GM18519 (cell line): ENCODE results near the gene RUNX1.

Experiments
- ATAC-seq: cut with Tn5 transposase; IDR thresholded peaks from one replicate; pipeline ENCODE4 v1.9.1; 2021; ENCODE audit warnings: mild to moderate bottlenecking, moderate library complexity; ENCODE audit not compliant: unreplicated experiment, low FRiP score

The RUNX1 gene

DNA sequence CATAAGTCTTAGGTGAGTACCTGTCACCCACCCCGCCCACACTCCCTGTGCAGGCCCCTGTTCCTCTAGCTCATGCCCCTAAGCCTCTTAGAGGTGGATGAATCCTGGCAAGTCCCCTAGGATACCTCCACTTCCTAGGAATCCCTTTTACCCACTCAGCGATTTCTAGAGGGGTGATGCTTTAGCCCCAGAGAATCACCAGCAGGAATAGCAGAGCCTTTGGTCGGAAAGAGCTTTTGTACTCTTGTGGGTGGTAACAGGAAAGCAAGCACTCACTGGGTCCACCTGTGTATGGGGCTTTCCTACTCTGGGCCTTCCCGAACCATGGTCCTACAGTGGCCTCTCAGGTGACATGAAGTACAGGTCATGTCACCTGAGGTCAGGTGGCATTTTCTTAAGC, 207.9 kb downstream of the RUNX1 start:
- ATAC-seq, result no peak

DNA sequence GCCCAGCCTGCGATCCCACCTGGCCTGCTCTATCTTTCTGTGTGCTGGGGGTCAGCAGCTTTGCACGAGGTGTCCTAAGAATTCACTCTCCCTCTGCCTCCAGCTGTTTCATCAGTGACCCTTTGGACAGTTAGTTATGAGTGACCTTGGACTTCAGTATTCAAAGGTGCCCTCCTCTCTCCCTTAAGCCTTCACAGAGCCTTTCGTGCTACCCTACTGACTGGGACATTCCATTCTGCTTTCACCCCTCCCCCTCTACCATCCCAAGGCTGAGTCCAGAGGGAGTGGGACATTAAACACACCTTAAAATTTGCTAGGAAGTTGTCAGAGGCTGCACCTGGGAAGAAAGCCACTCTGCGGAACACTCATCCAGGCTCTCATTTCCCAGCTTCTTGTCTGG, 208.4 kb downstream of the RUNX1 start:
- ATAC-seq, result no peak

DNA sequence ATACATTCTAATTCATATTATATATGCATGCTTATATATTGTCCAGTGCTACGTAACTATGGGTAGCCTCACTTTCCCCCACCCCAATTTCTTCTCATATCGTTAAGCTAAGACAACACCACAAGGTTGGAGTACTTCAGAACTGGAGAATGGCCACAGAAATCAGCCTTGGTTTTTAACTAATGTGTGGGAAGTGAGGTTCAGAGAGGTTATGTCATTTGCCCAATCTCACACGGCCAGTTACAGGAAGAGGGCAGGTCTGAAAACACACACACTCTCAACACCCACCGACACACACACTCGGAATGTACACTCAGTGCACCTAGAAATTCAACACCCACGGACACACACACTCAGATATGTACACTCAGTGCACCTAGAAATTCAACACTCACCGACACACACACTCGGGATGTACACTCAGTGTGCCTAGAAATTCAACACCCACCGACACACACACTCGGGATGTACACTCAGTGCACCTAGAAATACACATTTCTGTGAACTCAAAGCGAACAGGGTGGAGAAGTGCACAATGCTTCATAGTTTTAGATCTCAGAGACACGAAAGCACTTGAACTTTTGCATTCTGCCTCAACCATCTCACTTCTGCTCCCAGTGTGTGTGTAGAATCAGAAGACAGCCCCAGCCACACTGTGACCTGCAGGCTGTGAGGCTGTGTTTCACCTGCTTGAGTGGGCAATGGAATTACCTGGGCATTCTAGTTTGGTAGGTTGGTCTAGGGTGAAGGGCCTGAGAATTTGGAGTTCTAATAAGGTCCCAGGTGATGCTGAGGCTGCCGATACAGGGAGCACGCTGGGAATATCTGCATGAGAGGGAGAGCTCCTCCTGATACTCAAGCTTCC, 209.9 kb downstream of the RUNX1 start:
- no peak for ATAC-seq

DNA sequence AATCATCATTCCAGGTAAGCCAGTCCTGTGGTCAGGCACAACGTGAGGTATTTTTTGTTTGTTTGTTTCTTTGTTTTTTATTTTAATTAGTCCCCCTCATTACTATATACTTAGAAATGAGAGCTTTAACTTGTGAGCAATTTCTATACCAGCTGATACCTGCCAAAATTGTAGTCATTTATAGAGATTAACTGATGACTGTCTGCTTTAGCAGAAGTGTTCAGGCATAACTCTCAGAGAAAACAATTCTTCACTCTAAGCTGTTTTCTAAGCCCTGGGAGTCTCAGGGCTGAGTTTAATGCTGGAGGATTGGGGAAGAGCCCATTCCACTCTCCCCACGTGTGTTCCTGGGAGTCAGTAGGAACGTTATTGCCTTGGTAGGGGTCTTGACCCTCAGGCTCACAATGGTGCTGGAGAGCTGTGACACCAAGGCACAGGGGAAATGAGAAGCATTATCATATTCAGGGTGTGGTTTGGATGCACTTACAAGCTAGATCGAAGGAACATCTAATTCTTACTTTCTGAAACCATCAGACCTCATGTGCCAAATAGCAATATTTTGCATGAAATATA, 212.1 kb downstream of the RUNX1 start:
- ATAC-seq, result no peak

DNA sequence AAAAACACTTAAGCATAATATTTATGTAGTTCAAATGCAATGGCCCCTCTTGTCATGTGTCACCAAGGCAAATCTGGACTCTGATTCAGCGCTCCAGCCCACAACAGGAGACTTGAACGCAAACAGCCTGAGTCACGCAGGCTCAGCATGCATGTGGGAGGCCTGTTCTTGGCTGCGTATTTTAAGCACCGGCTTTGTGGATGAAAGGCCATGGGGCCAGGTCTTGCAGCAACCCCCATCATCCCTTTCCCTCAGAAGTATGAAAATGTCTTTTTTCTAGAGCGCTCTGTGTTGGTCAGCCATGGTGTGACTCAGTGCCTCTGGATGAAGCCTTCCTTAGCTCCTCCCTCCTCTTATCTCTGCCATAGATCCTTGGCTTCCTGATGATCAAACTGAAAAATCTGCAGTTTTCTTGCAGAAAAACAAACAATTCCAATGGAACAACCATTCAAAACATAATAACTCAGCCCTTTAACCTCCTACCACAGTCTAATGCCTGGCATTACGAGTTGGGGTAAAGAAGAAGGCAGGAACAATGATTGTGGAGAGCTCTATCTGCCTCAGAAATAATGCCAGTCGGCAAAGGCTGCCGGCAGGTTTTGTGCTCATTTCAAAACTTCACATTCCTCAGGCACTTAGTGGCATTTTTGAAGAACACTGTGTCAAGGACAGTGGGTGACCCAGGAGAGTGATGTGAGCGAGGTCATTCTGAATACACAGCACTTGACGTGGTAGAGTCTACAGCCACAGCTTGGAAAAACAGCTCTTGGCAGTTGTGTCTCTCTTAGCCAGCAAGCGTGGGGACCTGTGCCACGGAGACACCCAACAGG, 212.8 kb downstream of the RUNX1 start:
- no peak for ATAC-seq

DNA sequence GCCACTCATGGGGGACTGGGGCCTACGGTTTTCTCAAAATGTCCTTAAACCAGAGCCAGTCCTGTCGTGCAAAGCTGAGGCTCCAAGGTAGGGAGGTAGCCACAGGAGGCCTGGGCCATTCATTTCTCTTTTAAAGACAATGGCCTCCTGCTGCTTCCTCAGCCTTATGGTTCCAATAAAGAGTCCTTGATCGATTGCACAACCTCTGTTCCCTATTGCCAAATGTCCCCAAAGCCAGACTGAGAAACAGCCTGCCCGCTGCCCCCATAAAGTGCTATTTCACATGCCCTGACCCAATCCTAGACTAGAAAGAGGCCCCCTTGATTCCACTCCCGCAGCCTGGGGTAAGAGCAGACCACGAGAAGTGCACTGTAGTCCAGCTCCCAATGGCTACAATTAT, 213.6 kb downstream of the RUNX1 start:
- ATAC-seq, result no peak

DNA sequence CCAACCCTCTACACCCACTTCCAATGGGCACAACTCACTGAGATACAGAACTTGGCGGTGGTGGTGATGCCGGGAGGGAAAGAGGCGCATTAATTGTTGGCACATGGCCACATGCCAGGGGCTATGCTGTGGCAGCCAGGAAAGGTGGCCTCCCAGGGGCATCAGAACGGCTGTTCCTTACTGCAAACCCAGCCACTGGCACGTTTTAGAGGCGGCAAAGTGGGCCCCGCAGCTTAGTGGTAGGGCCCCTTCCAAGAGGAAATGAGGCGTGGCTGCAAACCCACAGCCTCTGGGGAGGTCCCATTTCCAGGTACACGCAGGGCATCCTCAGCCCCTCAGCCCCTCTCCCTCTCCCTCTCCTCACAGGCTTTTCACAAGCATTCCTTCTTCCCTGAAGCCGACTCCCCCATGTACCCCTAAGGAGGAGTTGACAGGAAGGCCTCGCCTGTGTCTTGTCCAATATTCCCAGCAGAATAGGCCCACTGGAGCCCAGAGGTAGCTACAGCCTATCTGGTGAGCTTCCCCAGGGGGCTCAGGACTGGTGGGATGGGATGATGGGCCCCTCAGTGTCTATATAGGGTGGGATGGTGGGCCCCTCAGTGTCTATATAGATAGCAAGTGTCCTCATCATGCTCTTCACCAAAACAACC, 214.1 kb downstream of the RUNX1 start:
- ATAC-seq, result no peak

DNA sequence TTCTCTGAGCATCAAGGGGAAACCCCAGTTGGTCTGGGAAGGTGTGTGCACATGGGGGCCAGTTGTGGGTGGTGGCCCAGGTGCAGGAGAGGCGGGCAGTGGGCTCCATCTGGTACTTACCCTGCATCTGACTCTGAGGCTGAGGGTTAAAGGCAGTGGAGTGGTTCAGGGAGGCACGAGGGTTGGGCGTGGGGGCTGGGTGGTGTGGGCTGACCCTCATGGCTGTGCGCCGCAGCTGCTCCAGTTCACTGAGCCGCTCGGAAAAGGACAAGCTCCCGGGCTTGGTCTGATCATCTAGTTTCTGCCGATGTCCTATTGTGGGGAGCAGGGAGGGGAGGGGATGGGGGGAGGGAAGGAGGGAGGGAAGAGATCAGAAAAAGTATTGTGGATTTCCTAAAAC, 214.8 kb downstream of the RUNX1 start:
- no peak for ATAC-seq

DNA sequence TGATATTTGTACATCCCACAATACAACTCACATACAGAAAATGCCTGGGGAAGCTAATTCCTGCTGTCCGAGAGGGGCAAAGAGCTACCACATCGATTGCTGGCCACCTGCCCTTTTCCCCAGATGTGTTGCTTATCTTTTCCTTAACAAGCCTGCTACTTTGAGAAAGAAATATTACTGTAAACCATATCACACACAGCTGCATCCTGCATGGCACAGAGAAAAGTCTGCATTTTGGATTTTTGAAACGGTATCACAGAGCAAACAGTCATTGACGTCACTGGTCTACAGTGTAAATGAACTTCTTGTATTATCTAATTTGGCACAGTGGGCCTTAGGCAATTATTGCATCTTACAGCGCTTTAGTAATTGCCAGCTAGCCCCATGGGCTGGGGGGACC, 215.6 kb downstream of the RUNX1 start:
- ATAC-seq, result no peak

DNA sequence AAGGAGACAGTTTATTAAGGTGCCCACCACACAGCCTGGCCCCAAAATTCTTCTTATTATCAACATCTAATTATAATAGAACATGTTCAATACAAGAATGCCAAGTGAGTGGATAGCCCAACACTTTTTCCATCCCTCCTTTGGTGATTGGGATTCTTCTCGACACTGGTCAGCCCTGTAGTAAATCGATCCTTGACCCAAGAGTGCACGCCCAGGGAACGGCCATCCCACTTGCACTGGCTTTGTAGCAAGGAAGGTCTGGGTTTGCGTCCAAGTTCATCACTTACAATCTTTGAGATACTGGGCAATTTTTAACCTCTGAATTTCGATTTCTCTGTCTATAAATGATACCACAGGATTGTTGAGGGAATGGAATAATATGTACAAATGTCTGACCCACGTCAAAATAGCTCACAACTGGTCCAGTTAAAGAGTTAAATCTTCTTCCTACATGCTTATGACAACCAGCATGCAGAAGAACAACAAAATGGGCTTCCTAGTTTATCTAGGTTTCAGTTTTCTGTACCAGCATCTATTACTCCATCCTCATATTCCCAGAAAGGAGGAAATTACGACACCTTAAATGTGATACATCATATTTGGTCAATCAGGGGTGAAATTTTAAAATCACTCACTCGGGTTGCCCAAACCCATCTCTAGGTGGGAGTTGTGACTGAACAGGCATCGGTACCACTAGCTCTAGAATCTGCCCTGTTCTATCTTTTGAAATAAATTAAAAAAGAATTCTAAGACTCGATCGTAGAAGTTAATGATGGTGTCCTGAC, 218.5 kb downstream of the RUNX1 start:
- no peak for ATAC-seq

DNA sequence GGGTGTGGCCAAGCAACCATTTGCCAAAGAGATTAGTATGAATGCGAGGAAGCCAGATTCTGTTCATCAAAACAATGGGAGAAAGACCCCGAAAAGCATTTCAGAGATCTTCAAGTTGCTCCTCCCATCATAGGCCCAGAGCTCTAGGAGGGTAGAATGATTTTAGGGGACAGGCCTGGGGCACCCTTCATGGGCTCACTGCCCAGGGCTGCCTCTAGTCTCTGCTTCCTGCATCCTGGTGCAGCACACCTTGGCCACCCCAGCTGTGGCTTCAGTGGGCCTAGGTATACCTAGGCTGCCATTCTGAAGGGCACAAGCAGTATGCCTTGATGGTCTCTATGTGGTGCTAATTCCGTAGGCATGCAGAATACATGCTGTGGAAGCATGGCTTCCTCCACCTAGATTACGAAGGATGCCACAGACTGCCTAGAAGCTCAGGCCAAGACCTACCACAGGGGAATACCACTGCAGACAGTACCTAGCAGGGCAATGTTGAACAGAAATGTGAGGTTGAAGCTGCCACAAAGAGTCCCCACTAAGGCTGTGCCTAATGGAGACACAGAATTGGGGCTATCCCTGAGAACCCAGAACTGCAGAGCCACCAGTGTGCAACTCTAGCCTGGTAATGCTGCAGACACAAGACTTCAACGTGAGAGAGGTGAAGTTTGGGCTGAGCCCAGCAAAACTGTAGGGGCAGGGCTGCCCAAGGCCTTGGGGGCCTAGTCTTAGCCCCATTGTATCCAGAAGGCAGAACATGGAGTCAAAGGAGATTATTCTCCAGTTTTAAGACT, 221.5 kb downstream of the RUNX1 start:
- no peak for ATAC-seq

DNA sequence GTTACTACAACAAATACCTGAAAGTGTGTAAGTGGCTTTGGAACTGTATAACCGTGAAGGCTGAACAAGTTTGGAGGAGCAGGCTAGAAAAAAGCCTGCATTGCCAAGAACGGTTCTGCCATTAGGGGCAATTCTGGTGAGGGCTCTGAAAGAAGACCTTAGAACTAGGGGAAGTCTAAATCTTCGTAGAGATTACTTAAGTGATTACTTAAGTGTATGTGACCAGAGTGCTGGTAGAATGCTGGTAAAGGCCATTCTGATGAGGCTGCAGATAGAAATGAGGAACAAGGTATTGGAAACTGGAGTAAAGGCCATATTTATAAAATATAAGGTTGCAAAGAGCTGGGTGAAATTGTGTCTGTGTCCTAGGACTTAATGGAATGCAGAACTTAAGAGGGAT, 222.3 kb downstream of the RUNX1 start:
- no peak for ATAC-seq

DNA sequence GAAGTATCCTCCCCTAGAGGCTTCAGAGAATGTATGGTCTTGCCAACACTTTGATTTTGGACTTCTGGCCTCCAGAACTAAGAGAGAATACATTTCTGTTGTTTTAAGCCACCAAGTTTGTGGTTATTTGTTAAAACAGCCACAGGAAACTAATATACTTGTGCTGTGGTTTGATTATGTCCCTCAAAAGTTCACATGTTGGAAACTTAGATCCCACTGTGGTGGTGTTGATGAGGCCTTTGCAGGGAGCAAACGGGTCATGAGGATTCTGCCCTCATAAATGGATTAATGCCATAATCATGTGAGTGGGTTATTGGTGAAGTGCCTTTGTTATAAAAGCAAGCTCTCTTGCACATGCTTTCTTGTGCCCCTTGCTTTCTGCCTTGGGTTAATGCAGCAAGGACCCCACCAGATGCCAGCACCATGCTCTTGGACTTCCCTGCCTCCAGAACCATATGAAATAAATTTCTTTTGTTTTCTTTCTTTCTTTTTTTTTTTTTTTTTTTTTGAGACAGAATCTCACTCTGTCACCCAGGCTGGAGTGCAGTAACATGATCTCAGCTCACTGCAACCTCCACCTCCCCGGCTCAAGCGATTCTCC, 223.1 kb downstream of the RUNX1 start:
- ATAC-seq, result no peak

DNA sequence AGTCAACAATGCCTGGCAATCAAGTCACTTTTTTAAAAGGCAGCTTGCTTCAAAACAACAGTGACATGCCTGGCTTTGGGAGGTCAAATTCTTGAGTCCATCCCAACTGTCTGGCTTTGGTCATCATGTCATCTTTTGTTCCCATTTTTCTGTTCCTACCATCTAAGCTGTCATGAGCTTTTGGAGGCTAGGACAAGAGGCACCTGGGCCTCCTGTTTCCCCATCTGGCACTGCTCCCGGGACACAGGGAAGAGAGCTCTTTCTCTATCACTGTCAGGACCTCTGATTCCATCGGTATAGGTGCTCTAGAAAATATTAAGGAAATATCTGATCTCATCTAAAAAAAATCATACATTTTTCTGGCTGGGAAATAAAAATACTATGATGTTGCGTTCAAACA, 224.0 kb downstream of the RUNX1 start:
- no peak for ATAC-seq

DNA sequence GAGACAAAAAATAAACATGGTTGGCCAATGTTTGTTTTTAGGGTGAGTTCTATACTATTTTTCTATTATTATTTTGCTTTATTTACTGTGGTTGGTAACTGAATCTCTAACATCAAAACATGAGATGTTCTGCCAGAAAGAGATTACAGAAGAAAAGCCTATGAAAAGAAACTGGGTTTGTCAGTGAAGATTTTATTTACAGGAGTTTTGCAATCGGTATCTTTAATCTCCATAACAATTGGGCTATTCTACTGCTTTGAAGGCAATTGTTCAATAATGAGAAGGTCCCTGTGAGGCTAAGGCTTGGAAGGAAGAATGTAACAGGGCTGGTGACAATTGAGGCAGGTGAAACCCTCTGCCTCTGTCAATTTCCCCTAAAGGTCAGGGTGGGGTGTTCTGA, 224.8 kb downstream of the RUNX1 start:
- no peak for ATAC-seq

DNA sequence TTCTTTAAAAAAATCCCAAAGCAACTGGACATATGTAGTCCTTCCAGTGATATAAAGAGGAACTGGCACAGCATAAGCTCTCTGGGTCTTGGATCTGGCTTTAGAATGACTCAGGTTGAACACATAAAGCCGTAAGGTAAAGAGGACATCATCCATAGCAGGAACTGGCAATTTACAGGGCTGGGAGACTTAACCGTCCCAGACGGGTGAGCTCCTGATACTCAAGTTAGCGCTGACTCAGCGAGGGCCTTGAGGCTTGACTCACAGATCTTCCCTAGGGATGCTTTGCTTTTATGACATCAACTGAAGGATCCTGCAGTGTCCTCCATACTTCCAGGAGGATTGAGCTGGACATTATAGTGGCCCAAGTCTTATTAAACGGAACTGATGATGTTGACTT, 226.2 kb downstream of the RUNX1 start:
- ATAC-seq, result no peak

DNA sequence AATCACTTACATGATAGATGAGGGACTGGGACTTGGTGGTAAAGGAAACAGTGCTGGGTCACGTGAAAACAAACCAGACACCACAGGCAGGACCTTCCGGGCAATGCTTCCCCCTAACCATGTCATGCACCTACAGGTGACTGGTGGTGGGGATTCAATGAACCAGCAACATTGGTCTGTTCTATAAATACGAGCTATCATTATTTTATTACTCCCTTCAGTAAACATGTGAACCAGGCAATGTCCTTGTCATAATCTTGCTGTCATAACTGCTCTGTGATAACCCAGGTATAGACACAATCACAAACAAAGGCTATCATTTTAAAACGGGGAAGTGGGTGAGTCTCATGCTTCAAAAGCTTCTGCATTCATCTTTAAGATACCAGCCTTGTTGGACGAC, 226.9 kb downstream of the RUNX1 start:
- no peak for ATAC-seq

DNA sequence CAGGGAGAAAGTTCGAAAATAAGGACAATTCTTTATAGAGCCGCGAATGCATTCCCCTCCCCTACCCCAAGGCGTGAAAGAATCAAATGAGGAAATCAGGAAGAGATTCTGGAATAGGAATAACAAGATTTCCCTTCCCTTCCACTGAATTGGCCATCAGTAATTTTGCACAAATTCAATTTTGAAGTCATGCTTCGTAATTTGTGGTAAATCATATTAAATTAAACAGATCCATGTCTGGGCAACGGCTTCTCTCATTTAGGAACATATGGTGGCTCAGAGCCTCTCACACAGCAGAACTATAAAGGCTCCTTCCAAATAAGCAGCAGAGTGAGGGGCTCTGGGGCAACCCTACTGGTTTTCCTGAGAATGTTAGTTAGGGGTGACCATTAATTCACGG, 227.4 kb downstream of the RUNX1 start:
- no peak for ATAC-seq

DNA sequence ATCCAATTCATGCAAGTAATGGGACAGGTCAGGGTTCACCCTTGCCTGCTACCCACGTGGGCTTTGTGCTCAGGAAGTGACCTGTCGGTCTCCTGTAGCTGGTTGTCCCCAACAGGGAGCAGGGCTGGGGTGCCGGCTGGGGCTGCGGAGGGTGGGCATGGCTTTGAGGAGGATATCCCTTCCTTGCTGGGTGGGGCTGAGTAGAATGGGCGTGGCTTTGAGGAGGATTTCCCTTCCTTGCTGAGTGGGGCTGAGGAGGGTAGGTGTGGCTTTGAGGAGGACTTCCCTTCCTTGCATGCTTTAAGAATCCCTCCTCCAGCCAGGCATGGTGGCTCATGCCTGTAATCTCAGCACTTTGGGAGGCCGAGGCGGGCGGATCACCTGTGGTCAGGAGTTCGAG, 229.1 kb downstream of the RUNX1 start:
- ATAC-seq, result no peak
